SU-DHL-6 (cell line): ENCODE data around the gene ABCG1.

Experiments
- H2AFZ ChIP-seq: fragments of 200-600 bp; sonication (generic); 2 replicates; pipeline ENCODE4 v1.6.1; 2014; ENCODE audit warnings: low read depth, mild to moderate bottlenecking, moderate library complexity, mixed read lengths, antibody characterized with exemption, low read length; ENCODE audit not compliant: severe bottlenecking
- H3F3A ChIP-seq: fragments of 200-600 bp; shearing (Covaris generic); 2 replicates; pipeline ENCODE4 v1.6.0; 2016; ENCODE audit warnings: antibody characterized with exemption, mild to moderate bottlenecking; ENCODE audit not compliant: insufficient read depth
- H3K27ac ChIP-seq: fragments of 200-600 bp; sonication (generic); 2 replicates; pipeline ENCODE4 v1.5.1; 2016; ENCODE audit warnings: low read depth, mild to moderate bottlenecking, low read length, moderate library complexity, mixed read lengths
- H3K27me3 ChIP-seq: fragments of 200-600 bp; sonication (generic), shearing (Covaris generic); 2 replicates; pipeline ENCODE4 v1.6.0; 2014; ENCODE audit warnings: mild to moderate bottlenecking, low read length
- H3K36me3 ChIP-seq: fragments of 200-600 bp; sonication (generic); 2 replicates; pipeline ENCODE4 v1.6.1; 2014; ENCODE audit warnings: mild to moderate bottlenecking, low read length, mixed read lengths
- H3K4me2 ChIP-seq: fragments of 300-600, 200-600 bp; shearing (Covaris generic), sonication (generic); 2 replicates; pipeline ENCODE4 v1.6.0; 2014; ENCODE audit warnings: low read length, low read depth, mild to moderate bottlenecking; ENCODE audit not compliant: poor library complexity, severe bottlenecking
- H3K4me3 ChIP-seq: fragments of 200-600 bp; sonication (generic); 2 replicates; pipeline ENCODE4 v1.5.1; 2014; ENCODE audit warnings: antibody characterized with exemption, low read length, mild to moderate bottlenecking, mixed read lengths; ENCODE audit not compliant: insufficient read depth, poor library complexity, severe bottlenecking
- H3K79me2 ChIP-seq: fragments of 200-600 bp; sonication (generic); 2 replicates; pipeline ENCODE4 v1.6.1; 2014; ENCODE audit warnings: mild to moderate bottlenecking, low read length, moderate library complexity; ENCODE audit not compliant: insufficient read depth
- H3K9ac ChIP-seq: fragments of 200-600 bp; sonication (generic); 2 replicates; pipeline ENCODE4 v1.7.0; 2014; ENCODE audit warnings: mild to moderate bottlenecking, low read length
- H3K9me2 ChIP-seq: fragments of 200-600 bp; sonication (generic); replicated peaks from 2 replicates; pipeline ENCODE4 v1.6.1; 2014; ENCODE audit warnings: low read length; ENCODE audit not compliant: insufficient read depth
- H3K9me3 ChIP-seq: fragments of 200-600 bp; sonication (generic); 2 replicates; pipeline ENCODE4 v1.6.1; 2014; ENCODE audit warnings: low read length, mixed read lengths; ENCODE audit not compliant: insufficient read depth
- H4K20me1 ChIP-seq: fragments of 200-600 bp; sonication (generic); 2 replicates; pipeline ENCODE4 v1.6.1; 2014; ENCODE audit warnings: low read depth, mild to moderate bottlenecking, antibody characterized with exemption, low read length, moderate library complexity, mixed read lengths
- EZH2phosphoT487 ChIP-seq: fragments of 200-600 bp; sonication (generic), shearing (Covaris generic); conservative IDR thresholded peaks from 2 replicates; pipeline ENCODE4 v1.6.1; 2018; ENCODE audit warnings: mild to moderate bottlenecking, antibody characterized with exemption, low read length, moderate library complexity, mixed read lengths
- TF ChIP-seq, protein P1 (sequence below): fragments of 200-600 bp; sonication (generic); IDR thresholded peaks from one replicate; pipeline ENCODE4 v1.5.1; 2017; ENCODE audit warnings: antibody characterized with exemption, mild to moderate bottlenecking, low read length, moderate library complexity; ENCODE audit not compliant: insufficient read depth, poor library complexity, severe bottlenecking

Gene ABCG1

DNA sequence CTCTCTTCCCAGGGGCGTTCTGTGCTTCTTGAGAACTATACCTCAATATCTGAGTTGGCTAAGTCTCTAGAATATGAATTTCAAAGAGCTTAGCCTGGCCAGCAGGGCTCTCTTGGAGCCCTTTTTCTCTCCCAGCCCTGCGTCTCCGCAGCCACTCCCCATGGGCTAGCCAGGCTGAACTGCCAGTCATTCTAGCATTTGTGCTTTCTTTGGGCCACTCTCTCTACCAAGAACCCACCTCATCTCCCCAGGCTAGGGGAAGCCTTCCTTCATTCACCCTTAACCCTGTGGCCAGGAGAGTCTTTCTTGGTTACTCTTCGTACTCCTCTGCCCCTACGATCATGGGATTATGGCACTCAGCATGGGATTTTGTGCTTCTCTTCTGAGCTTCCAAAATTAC is 18.2 kb downstream of the ABCG1 start:
- Histone ChIP-seq H3K36me3 (no peaks in the 10 kb centered on the region), H2AFZ (peak overlapping the region; percentile 37), H3K27me3 (no peaks in the 10 kb centered on the region), H4K20me1 (no peaks in the 10 kb centered on the region), H3K4me2 (peak overlapping the region; percentile 36), H3K4me3 (no peak overlapping the region), H3K9me2 (no peaks in the 10 kb centered on the region), H3K9me3 (no peaks in the 10 kb centered on the region), H3F3A (peaks cover 44% of the 10 kb centered on the region), H3K9ac (peak overlapping the region; percentile 17), H3K79me2 (no peaks in the 10 kb centered on the region), H3K27ac (peak overlapping the region; percentile 76)
- TF ChIP-seq, protein P1, sequence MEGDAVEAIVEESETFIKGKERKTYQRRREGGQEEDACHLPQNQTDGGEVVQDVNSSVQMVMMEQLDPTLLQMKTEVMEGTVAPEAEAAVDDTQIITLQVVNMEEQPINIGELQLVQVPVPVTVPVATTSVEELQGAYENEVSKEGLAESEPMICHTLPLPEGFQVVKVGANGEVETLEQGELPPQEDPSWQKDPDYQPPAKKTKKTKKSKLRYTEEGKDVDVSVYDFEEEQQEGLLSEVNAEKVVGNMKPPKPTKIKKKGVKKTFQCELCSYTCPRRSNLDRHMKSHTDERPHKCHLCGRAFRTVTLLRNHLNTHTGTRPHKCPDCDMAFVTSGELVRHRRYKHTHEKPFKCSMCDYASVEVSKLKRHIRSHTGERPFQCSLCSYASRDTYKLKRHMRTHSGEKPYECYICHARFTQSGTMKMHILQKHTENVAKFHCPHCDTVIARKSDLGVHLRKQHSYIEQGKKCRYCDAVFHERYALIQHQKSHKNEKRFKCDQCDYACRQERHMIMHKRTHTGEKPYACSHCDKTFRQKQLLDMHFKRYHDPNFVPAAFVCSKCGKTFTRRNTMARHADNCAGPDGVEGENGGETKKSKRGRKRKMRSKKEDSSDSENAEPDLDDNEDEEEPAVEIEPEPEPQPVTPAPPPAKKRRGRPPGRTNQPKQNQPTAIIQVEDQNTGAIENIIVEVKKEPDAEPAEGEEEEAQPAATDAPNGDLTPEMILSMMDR: no peak
- no peak for TF ChIP-seq EZH2phosphoT487

DNA sequence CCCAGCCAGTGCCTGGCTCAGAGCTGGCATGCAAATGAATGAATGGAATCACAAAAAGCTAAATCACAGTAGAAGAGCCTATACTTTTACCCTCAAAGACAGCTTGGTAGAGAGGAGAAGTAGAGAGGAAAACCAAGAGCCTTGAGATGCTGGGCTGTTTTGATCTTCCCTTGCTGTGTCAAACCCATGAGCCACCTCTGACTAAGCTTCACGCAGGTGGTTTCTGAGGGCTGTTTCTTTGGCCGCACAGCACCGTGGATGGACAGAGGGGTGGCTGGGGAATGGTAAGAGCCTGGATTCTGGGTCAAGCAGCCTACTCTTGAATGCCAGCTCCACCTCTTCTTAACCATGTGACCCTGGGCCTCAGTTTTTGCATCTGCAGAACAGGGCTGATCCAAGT is 18.6 kb downstream of the ABCG1 start:
- Histone ChIP-seq H3K4me3 (no peak overlapping the region), H4K20me1 (no peaks in the 10 kb centered on the region), H3K4me2 (peak overlapping the region; percentile 36), H3K9me2 (no peaks in the 10 kb centered on the region), H3K27ac (peak overlapping the region; percentile 76), H3K36me3 (no peaks in the 10 kb centered on the region), H3F3A (peaks cover 40% of the 10 kb centered on the region), H3K9ac (peak overlapping the region; percentile 17), H2AFZ (peak overlapping the region; percentile 37), H3K79me2 (no peaks in the 10 kb centered on the region), H3K9me3 (no peaks in the 10 kb centered on the region), H3K27me3 (no peaks in the 10 kb centered on the region)
- TF ChIP-seq, protein P1: no peak
- no peak for TF ChIP-seq EZH2phosphoT487

DNA sequence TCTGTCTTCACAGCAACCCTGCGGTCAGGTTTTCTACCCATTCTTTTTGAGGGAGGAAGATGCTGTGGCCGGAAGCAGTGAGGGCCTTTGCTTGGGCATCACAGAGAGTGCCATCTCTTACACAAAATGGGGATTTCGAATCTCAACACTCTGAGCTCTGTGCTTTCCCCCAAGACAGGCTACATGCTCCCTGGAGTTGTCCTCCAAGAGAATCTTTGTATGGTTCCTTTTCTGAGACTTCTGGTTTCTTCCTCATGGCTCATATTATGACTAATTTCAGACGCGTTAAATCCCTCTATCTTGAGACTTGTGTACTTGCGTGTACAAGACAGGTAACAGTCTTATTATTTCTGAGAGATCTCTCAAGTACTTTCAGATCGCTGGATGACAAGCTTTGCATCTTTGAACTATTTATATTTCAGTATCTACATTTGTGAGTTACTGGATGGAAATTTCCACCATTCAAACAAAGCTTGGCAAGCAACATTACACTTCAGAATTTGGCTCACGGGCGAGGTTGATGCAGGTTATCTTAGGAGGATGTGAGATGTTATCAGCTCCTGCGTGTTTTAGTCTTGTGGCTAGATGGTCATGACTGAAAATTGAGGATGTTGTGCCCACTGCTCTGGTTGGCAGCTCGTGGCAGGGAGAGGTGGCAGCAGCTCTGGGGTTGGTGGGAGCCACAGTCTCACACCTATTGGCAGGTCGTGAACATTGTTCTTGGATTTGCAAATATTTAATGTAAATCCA is 19.4 kb downstream of the ABCG1 start:
- Histone ChIP-seq H2AFZ (peak overlapping the region; percentile 4), H3K27me3 (no peaks in the 10 kb centered on the region), H3K79me2 (no peaks in the 10 kb centered on the region), H4K20me1 (no peaks in the 10 kb centered on the region), H3K4me3 (no peak overlapping the region), H3K9me2 (no peaks in the 10 kb centered on the region), H3K36me3 (no peaks in the 10 kb centered on the region), H3F3A (peaks cover 32% of the 10 kb centered on the region), H3K27ac (peak overlapping the region; percentile 76), H3K9me3 (no peaks in the 10 kb centered on the region), H3K9ac (peak overlapping the region; percentile 17), H3K4me2 (peak overlapping the region; percentile 36)
- TF ChIP-seq, protein P1: no peak
- no peak for TF ChIP-seq EZH2phosphoT487
